HepG2 (cell line): Measurements from ENCODE around the gene NEURL4. TPM values are rescaled to one million over a fixed set of nuclear protein-coding genes. Genes with fewer than 3 reads are reported as not detected.

ENCODE experiments used
- AGO1 ChIP-seq: fragments of 200-400 bp; formaldehyde crosslinking; IDR thresholded peaks from 2 replicates; pipeline ENCODE4 v1.6.1; 2017; ENCODE audit warnings: mild to moderate bottlenecking, low read depth, low read length, moderate library complexity; ENCODE audit not compliant: poor library complexity, severe bottlenecking
- CCDC6 ChIP-seq: sonication (generic); formaldehyde crosslinking; IDR thresholded peaks from 2 replicates; pipeline ENCODE4 v1.8.1; 2022; ENCODE audit warnings: mild to moderate bottlenecking, missing genetic modification reagents, moderate library complexity
- CHD4 ChIP-seq: fragments of 200-600 bp; sonication (generic); IDR thresholded peaks from 2 replicates; pipeline ENCODE4 v1.7.0; 2017; ENCODE audit warnings: mild to moderate bottlenecking, low read length, borderline replicate concordance
- HBP1 ChIP-seq: IDR thresholded peaks from 2 replicates; pipeline ENCODE4 v1.6.1; 2016; ENCODE audit warnings: low read depth, control low read depth
- HNRNPK ChIP-seq: fragments of 200-400 bp; formaldehyde crosslinking; IDR thresholded peaks from 2 replicates; pipeline ENCODE4 v1.6.1; 2018; ENCODE audit warnings: low read length, low read depth, moderate library complexity, mild to moderate bottlenecking; ENCODE audit not compliant: poor library complexity, severe bottlenecking
- MAX ChIP-seq: IDR thresholded peaks from 2 replicates; pipeline ENCODE4 v1.6.1; 2012; ENCODE audit warnings: inconsistent platforms
- MTF2 ChIP-seq: sonication (generic); formaldehyde crosslinking; IDR thresholded peaks from 2 replicates; pipeline ENCODE4 v1.5.0; 2020; ENCODE audit warnings: missing genetic modification reagents, borderline replicate concordance
- NFYB ChIP-seq: sonication (generic); formaldehyde crosslinking; IDR thresholded peaks from 2 replicates; pipeline ENCODE4 v1.4.0; 2020; ENCODE audit warnings: missing genetic modification reagents
- PPARG ChIP-seq: conservative IDR thresholded peaks from 2 replicates; pipeline ENCODE4 v1.6.1; 2016; ENCODE audit warnings: missing biosample characterization, missing genetic modification reagents
- PREB ChIP-seq: sonication (generic); formaldehyde crosslinking; IDR thresholded peaks from 2 replicates; pipeline ENCODE4 v1.4.0; 2020; ENCODE audit warnings: missing genetic modification reagents
- RFX5 ChIP-seq: IDR thresholded peaks from 2 replicates; pipeline ENCODE4 v1.6.1; 2011; ENCODE audit warnings: low read depth, low read length, improper control_type of control experiment
- SP2 ChIP-seq: sonication (generic); formaldehyde crosslinking; IDR thresholded peaks from 2 replicates; pipeline ENCODE4 v1.5.1; 2020; ENCODE audit warnings: mild to moderate bottlenecking, missing genetic modification reagents
- ZBTB37 ChIP-seq: sonication (generic); formaldehyde crosslinking; IDR thresholded peaks from 2 replicates; pipeline ENCODE4 v1.4.0; 2020; ENCODE audit warnings: mild to moderate bottlenecking, missing genetic modification reagents
- ZFP37 ChIP-seq: sonication (generic); formaldehyde crosslinking; IDR thresholded peaks from 2 replicates; pipeline ENCODE4 v1.4.0; 2020; ENCODE audit warnings: missing genetic modification reagents, borderline replicate concordance
- ZNF230 ChIP-seq: sonication (generic); formaldehyde crosslinking; IDR thresholded peaks from 2 replicates; pipeline ENCODE4 v1.4.0; 2020; ENCODE audit warnings: mild to moderate bottlenecking, missing genetic modification reagents
- ZNF260 ChIP-seq: sonication (generic); formaldehyde crosslinking; IDR thresholded peaks from 2 replicates; pipeline ENCODE4 v1.4.0; 2020; ENCODE audit warnings: missing genetic modification reagents, low read depth, mild to moderate bottlenecking, borderline replicate concordance
- ZNF564 ChIP-seq: sonication (generic); formaldehyde crosslinking; IDR thresholded peaks from 2 replicates; pipeline ENCODE4 v1.8.1; 2023; ENCODE audit warnings: mild to moderate bottlenecking, missing genetic modification reagents
- ZNF605 ChIP-seq: sonication (generic); formaldehyde crosslinking; IDR thresholded peaks from 2 replicates; pipeline ENCODE4 v1.8.0; 2022; ENCODE audit warnings: mild to moderate bottlenecking, missing genetic modification reagents
- ZNF614 ChIP-seq: IDR thresholded peaks from 2 replicates; pipeline ENCODE4 v1.6.1; 2018; ENCODE audit warnings: missing biosample characterization, missing genetic modification reagents, inconsistent platforms, borderline replicate concordance
- ZNF660 ChIP-seq: sonication (generic); formaldehyde crosslinking; IDR thresholded peaks from 2 replicates; pipeline ENCODE4 v1.5.1; 2020; ENCODE audit warnings: mild to moderate bottlenecking, low read depth, missing genetic modification reagents, borderline replicate concordance
- ZNF761 ChIP-seq: sonication (generic); formaldehyde crosslinking; conservative IDR thresholded peaks from 2 replicates; pipeline ENCODE4 v1.4.0; 2020; ENCODE audit warnings: mild to moderate bottlenecking, missing genetic modification reagents
- ZNF782 ChIP-seq: sonication (generic); formaldehyde crosslinking; IDR thresholded peaks from 2 replicates; pipeline ENCODE4 v1.4.0; 2020; ENCODE audit warnings: missing genetic modification reagents, mild to moderate bottlenecking, borderline replicate concordance
- ZSCAN29 ChIP-seq: sonication (generic); formaldehyde crosslinking; conservative IDR thresholded peaks from 2 replicates; pipeline ENCODE4 v1.4.0; 2020; ENCODE audit warnings: mild to moderate bottlenecking, missing genetic modification reagents
- polyA plus RNA-seq, 8 experiments: library from polyadenylated mRNA; depleted of rRNA in 3 of 8; stranded (reverse) in 7 of 8; unstranded in 1 of 8; fragments of >200 nt; fragmentation: Illumina TruSeq in 4 of 8; extraction: Trizol in 4 of 8; gene quantifications; 2 replicates each; pipeline versions ENCODE4 v1.2.1 to v1.2.3, GENCODE V29; 2011 to 2016; ENCODE audit warnings: low read depth in 4 of 8, missing spikeins in 1 of 8, mixed read lengths in 1 of 8; ENCODE audit not compliant: insufficient read depth in 1 of 8
- total RNA-seq, 5 experiments: library from RNA; depleted of rRNA; stranded (reverse); fragments of >200 nt; fragmentation: Illumina TruSeq; extraction: Trizol; gene quantifications; 2 replicates each; pipeline ENCODE4 v1.2.3, GENCODE V29; 2016; ENCODE audit warnings: low read depth in 1 of 5

Gene NEURL4
- total and polyA plus RNA-seq, 2 of the 13 experiments (the other 11 are each of a cell fraction or from before 2014, with no cell fraction given), result 14.8 to 15.7 TPM

GRCh38 chr17:7351665-7352502, 22.7 kb upstream of the NEURL4 start, which contains the start of gene KCTD11 (continued):
- TF ChIP-seq ZBTB37 (no peak), CCDC6 (CRISPR knock-in tag) (0 out of 2 replicates have a peak, but pooled peaks have one; percentile 2), ZNF761 (no peak), ZNF564 (CRISPR knock-in tag) (peak; percentile 26; the same call in 1 of the 2 replicates), PREB (CRISPR knock-in tag) (no peak), ZNF660 (CRISPR knock-in tag) (no peak), RFX5 (no peak), ZNF614 (CRISPR knock-in tag) (no peak), HBP1 (CRISPR knock-in tag) (peak; percentile 51), PPARG (CRISPR knock-in tag) (0 out of 2 replicates have a peak, but pooled peaks have one; percentile 52), ZNF782 (no peak), ZNF260 (no peak; the same call in 1 of the 2 replicates), SP2 (CRISPR knock-in tag) (no peak; the same call in 1 of the 2 replicates), ZNF230 (CRISPR knock-in tag) (no peak), ZSCAN29 (CRISPR knock-in tag) (no peak), NFYB (CRISPR knock-in tag) (no peak; the same call in 1 of the 2 replicates), ZNF605 (CRISPR knock-in tag) (no peak), AGO1 (no peak), CHD4 (no peak), HNRNPK (peak; percentile 44), MTF2 (CRISPR knock-in tag) (no peak), ZFP37 (0 out of 2 replicates have a peak, but pooled peaks have one; percentile 32), MAX (peak; percentile 58)
